GM23338 (cell line): Measurements from ENCODE around the gene DNAJC17.

Experiments
- CTCF ChIP-seq, 2 experiments: fragments of 200-600 bp in 1 of 2; sonication (generic) in 1 of 2; conservative IDR thresholded peaks; 2 replicates each; pipeline versions ENCODE4 v1.5.1 to v1.6.1; 2016 to 2017; ENCODE audit warnings: antibody characterized with exemption in 2 of 2, low read depth in 2 of 2, mild to moderate bottlenecking in 2 of 2, moderate library complexity in 1 of 2
- POLR2AphosphoS5 ChIP-seq: IDR thresholded peaks from 2 replicates; pipeline ENCODE4 v1.6.1; 2016; ENCODE audit warnings: antibody characterized with exemption, low read depth

- TF ChIP-seq CTCF (conservative IDR thresholded peaks at IDR 0.05; ENCODE audit: low read depth in 2 of 2) (no peak), POLR2AphosphoS5 (no peak)
These were observed 11.2 kb downstream of the DNAJC17 start for GRCh38 chr15:40796041-40796440.
